ENCODE measurements around the gene TMA7.
"Not testable (repeated sequence)": the region's sequence is repeated elsewhere in the genome, so short reads cannot be mapped to it uniquely, and the experiment has no call there.

TMA7 gene

DNA sequence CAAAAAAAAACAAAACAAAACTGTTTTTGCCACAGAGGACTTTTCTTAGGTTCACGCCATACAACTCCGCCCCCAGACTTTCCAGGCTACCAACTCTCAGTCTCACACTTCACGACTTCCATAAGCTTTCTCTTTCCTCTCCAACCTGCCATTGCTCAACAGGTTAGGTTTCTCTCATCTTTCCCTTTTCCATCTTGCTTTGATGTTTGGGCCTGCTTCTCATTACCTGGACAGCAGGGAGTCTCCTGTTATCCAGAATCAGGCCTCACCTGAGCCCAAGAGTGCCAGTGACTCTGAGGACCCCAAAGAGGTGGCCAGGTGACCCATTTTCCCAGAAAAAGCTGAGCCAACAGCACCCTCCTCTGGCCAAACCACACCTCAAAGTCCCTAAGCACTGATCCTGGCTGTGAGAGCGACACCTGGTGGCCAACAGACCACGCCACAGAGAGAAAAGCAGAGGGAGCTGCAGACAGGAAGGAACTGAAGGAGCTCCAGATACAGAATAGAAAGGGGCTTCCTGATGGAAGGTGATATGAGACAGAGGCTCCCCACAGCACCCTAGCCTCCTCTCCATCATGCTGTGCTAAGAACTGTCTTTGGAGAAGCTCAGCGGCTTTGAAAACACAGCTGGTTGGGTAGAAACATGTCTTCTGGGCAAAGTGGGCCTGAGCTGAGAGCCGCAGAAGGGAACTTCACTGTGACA, 4.1 kb upstream of the TMA7 start:
- DNase-seq (ENCODE audit: low read depth in 2 of 3, low spot score in 1 of 3), result peak; percentile 68 to 83 (median 77)

DNA sequence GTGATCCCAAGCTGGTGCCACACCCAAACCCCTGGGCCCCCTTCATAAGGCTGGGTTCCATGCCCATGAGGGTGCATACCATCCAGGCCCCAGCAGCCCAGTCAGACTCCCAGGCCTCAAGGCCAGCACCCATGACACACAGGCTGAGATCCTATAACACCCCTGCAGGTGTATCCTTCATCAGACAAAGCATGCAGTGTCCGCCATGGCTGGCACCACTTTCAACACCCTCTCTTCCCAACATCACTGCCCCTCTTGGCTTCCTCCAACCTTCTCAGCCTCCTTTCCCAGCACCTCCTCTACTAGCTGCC, 3.6 kb upstream of the TMA7 start:
- DNase-seq (ENCODE audit: low read depth in 2 of 3, low spot score in 1 of 3), result no peak

DNA sequence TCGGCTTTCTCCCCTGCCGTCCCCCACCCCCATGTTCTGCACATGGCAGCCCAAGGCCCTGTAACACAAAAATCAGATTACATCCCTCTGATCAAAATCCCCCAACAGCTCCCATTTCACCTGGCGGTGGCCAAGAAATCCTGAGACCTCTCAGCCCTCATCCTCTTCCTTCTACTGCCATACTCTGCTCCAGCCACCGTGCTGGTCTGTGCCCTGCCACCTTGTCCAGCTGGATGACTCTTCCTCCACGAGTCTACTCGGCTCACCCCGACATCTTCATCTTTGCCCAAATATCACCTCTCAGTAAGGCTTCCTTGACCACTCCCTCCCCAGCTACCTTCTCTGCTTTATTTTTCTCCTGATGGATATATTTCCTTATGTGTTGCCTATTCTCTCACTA, 3.2 kb upstream of the TMA7 start:
- no peak for DNase-seq (ENCODE audit: low read depth in 2 of 3, low spot score in 1 of 3)

DNA sequence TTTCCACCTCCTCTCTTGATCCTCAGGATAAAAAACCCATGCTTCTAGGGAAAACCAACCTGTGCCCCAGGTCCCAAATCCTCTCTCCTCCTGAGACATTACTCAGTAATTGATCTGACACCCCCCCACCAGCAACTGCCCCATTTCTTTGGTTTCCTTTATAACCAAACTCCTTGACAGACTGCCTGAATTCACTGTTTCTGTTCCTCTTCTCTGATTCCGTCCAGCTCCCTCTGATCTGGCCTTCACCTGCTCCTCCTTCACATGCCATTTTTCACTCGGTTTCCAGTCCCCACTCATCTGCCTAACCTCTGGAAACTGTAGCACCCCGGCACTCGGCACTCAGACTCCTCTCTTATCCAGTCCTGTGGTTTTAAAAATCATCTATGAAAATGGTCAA, 2.2 kb upstream of the TMA7 start:
- no peak for DNase-seq (ENCODE audit: low read depth in 2 of 3, low spot score in 1 of 3)

DNA sequence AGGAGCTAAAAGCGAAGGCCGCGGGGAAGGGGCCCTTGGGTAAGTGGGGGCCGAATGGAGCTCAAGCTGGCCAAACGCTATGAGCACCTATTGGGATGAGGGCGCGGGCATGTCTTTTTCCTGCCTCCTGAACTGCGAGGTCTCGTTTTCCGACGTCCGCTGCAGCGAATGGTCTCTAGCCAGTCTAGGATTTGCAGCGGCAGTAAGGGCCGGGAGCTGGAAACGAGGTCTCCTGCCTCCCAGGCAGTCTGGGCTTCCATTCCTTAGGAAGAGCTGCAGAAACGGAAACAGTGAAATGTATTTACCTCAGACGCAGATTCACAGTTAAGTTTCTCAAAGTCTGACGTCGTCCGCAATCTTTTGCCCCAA, 517 bp downstream of the TMA7 start:
- no peak for DNase-seq (ENCODE audit: low read depth in 2 of 3, low spot score in 1 of 3)

DNA sequence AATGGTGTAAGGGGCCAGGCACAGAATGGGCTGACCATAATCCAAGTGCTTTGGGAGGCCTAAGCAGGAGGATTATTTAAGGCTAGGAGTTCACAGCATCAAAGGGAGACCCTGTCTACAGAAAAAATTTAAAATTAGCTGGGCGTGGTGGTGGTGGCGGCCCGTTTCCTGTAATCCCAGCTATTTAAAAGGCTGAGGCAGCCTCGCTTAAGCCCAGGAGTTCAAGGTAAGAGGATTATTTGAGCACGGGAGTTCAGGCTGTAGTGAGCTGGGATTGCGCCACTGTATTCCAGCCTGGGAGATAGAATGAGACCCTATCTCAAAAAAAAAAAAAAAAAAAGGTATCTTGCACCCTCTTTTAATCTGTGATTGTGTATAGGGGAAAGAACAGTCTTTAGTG, 1.9 kb downstream of the TMA7 start:
- no peak for DNase-seq (ENCODE audit: low read depth in 2 of 3, low spot score in 1 of 3)

DNA sequence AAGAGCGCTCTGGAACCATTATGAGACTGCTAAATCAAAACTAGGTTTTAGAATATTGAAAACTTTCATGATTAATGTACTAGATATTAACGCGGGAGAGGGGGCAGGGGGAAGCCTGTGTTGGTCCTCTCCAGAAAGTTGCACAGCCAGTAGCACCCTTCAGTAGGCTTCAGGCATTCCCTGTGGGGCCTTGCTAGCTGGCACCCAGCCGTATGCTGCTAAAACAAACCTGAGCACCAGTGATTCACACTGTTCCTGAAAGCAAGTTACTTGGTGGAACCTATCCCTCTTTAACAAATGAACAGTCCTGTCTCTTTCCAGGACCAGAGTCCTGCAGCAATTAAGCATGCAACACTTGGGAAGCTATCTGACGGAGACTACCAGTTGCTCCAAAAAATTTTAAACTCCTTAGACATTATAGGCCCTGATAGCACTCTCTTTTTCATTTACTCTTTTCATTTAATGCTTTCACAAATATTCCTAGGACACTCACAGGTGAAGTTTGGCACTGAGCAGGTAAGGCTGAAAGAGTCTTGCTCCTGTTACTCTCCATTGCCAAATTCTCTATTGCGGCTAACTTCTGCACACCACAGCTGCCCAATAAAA, 5.3 kb downstream of the TMA7 start:
- no peak for DNase-seq (ENCODE audit: low read depth in 2 of 3, low spot score in 1 of 3)

DNA sequence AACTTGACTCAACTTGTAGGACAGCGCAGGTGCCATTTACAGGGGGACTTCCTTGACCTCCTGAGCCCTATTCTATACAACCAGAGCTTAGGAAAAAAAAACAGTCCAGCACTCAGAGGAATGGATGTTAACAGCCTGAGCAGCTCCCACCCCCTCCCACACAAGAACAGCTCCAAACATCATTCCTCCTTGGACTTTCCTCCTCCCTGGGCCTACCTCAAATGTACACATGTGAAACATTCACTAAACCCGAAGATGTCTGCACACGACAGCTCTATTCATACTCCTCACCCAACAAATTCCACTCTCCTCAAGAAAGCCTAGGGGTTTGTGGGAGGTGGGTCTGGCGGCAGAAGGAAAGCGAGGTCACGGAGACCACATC, 6.0 kb downstream of the TMA7 start:
- no peak for DNase-seq (ENCODE audit: low read depth in 2 of 3, low spot score in 1 of 3)

DNA sequence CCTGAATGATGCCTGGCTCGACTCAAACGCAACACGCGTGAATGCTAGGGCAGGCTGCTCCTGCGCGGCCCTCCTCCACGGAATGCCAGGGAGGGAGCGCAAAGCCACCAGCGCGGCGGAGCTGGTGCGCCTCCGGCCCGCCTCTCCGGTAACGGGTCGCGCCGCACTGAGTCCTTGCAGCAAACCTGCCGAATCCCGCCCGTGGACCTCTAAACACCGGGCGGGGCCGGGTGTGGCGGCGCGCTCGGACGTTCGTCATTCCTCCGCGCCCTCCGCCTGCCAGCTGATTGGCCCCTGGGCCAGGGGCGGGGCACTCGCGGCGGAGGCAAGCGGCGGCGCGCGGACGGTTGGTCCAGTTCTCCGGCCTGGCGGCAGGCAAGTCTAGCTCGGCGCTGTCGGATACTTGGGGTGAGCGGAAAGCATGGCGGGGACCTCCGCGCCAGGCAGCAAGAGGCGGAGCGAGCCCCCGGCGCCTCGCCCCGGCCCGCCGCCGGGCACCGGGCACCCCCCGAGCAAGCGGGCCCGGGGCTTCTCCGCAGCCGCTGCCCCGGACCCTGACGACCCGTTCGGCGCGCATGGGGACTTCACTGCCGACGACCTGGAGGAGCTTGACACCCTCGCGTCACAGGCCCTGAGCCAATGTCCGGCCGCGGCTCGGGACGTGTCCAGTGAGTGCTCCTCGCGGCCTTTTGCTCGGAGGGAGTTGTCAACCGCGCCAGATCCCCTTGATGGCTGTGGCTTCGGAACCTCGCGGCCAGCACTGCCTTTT, 6.6 kb downstream of the TMA7 start, which contains the start of gene ATRIP:
Gene ATRIP, plus strand, starts transcription at position 313 of the 769 bp plus-strand sequence. Its CDS starts 109 bp downstream, at position 422.
- DNase-seq (ENCODE audit: low read depth in 2 of 3, low spot score in 1 of 3), result peak; percentile 74 to 86 (median 82)

DNA sequence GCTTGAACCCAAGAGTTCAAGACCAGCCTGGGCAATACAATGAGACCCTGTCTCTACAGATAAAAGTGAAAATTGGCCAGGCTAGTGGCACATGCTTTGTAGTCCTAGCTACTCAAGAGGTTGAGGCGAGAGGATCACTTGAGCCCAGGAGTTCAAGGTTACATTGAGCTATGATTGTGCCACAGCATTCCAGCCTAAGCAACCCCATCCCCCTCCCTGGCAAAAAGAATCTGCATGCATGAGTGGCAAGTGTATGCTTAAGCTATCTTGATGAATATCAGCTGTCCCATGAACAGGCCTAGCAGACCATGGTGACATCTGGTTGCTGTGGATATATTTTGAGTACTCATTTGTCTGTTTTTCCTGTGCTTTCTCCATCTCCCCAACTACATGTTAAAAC, 11.2 kb downstream of the TMA7 start:
- DNase-seq (ENCODE audit: low read depth in 2 of 3, low spot score in 1 of 3), result no peak

DNA sequence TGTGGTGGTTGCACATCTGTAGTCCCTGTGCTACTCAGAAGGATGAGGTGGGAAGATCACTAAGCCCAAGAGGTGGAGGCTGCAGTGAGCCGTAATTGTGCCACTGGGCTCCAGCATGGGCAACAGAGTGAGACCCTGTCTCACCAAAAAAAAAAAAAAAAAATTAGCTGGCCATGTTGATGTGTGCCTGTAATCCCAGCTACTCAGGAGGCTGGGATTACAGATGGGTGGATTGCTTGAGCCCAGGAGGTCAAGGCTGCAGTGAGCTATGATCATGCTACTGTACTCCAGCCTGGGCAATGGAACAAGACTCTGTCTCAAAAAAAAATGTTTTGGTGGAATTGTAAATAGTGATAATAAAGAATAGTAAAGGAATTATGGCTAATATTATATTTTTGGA, 16.4 kb downstream of the TMA7 start:
- no peak for DNase-seq (ENCODE audit: low read depth in 2 of 3, low spot score in 1 of 3)

DNA sequence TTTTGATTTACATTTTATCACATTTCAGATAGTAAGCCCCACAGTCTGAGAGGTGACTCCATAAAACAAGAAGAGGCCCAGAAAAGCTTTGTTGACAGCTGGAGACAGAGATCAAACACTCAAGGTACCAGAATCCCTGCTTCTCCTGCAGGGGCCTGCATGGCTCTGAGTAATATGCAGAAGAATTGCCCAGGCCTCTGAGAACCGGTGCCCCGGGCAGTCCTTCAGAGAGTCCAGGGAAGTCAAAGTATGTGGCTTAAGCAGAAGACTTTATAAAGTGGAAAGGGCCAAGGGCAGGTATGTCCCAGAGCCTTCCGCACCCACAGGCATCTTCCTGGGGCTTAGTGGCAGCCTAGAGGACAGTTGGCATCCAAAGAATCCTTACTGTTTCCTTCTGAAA, 19.3 kb downstream of the TMA7 start:
- no peak for DNase-seq (ENCODE audit: low read depth in 2 of 3, low spot score in 1 of 3)

DNA sequence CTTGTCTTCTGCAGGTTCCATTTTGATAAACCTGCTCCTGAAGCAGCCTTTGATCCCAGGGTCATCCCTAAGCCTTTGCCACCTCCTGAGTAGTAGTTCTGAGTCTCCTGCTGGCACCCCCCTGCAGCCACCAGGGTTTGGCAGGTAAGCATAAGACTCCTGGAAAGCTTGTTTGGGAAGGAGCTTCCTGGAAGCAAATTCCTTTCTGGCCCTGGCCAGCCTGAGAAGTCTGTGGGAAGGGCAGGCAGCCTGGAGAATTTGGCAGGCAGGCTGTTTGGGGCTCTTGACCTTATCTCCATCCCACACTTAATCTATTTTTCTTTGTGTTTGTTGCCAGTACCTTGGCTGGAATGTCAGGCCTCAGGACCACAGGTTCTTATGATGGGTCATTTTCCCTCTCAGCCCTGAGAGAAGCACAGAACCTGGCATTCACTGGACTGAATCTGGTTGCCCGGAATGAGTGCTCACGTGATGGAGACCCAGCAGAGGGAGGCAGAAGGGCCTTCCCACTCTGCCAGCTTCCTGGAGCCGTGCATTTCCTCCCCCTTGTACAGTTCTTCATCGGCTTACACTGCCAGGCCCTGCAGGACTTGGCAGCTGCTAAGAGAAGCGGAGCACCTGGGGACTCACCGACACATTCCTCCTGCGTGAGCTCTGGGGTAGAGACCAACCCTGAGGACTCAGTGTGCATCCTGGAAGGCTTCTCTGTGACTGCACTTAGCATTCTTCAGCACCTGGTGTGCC, 19.9 kb downstream of the TMA7 start:
- no peak for DNase-seq (ENCODE audit: low read depth in 2 of 3, low spot score in 1 of 3)

DNA sequence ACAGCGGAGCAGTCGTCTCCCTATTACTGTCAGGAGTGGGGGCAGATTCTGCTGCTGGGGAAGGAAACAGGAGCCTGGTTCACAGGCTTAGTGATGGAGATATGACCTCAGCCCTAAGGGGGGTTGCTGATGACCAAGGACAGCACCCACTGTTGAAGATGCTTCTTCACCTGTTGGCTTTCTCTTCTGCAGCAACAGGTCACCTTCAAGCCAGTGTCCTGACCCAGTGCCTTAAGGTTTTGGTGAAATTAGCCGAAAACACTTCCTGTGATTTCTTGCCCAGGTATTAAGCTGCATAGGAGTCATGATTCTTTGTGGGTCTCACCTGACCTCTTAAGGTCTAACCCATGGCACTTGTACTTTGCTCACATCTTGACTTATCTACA, 20.5 kb downstream of the TMA7 start:
- DNase-seq (ENCODE audit: low read depth in 2 of 3, low spot score in 1 of 3), result no peak

DNA sequence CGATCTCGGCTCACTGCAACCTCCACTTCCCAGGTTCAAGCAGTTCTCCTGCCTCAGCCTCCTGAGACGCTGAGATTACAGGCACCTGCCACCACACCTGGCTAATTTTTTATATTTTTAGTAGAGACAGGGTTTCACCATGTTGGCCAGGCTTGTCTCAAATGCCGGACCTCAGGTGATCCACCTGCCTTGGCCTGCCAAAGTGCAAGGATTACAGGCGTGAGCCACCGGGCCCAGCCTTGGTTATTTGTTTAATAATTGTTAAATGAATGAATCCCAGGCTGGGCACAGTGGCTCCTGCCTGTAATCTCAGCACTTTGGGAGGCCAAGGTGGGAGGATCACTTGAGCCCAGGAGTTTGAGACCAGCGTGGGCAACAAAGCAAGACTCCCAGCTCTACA, 21.7 kb downstream of the TMA7 start:
- DNase-seq (ENCODE audit: low read depth in 2 of 3, low spot score in 1 of 3), result not testable (repeated sequence)

DNA sequence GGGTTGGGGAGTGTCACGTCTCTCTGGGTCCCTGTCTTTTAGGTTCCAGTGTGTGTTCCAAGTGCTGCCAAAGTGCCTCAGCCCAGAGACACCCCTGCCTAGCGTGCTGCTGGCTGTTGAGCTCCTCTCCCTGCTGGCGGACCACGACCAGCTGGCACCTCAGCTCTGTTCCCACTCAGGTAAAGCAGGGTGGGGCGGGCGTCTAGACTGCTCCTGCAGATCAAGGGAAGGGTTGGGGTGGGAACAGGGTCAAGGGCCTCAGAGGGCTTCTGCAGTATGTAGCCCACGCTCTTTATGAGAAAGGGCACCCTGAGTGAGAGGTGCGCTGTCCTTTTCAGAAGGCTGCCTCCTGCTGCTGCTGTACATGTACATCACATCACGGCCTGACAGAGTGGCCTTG, 23.6 kb downstream of the TMA7 start:
- no peak for DNase-seq (ENCODE audit: low read depth in 2 of 3, low spot score in 1 of 3)

DNA sequence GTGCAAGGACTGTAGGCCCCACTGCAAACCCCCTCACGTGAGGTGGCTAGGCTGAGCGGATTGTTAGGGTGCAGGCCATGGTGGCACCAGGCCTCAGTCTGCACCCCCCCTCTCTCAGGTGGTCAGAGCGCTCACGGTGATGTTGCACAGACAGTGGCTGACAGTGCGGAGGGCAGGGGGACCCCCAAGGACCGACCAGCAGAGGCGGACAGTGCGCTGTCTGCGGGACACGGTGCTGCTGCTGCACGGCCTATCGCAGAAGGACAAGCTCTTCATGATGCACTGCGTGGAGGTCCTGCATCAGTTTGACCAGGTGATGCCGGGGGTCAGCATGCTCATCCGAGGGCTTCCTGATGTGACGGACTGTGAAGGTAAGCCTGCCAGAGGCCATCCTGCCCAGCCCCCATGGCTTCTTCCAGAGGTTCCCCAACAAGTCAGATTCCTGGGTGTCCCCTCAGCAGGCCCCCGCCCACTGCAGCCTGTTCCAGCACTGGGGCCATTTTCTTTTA, 24.7 kb downstream of the TMA7 start:
- DNase-seq (ENCODE audit: low read depth in 2 of 3, low spot score in 1 of 3), result no peak

DNA sequence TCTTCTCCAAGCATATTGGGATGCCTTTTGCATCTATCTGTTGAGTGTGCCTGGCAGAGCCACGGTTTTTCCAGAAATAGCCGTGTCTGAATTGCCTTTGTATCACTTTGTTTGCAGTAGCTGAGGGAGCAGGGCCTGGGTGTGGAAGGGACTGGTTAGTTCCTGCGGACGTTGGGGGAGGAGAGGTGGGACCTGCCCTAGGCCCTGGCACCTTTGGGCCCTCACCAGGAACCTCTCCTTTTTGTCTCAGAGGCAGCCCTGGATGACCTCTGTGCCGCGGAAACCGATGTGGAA, 25.1 kb downstream of the TMA7 start:
- no peak for DNase-seq (ENCODE audit: low read depth in 2 of 3, low spot score in 1 of 3)

DNA sequence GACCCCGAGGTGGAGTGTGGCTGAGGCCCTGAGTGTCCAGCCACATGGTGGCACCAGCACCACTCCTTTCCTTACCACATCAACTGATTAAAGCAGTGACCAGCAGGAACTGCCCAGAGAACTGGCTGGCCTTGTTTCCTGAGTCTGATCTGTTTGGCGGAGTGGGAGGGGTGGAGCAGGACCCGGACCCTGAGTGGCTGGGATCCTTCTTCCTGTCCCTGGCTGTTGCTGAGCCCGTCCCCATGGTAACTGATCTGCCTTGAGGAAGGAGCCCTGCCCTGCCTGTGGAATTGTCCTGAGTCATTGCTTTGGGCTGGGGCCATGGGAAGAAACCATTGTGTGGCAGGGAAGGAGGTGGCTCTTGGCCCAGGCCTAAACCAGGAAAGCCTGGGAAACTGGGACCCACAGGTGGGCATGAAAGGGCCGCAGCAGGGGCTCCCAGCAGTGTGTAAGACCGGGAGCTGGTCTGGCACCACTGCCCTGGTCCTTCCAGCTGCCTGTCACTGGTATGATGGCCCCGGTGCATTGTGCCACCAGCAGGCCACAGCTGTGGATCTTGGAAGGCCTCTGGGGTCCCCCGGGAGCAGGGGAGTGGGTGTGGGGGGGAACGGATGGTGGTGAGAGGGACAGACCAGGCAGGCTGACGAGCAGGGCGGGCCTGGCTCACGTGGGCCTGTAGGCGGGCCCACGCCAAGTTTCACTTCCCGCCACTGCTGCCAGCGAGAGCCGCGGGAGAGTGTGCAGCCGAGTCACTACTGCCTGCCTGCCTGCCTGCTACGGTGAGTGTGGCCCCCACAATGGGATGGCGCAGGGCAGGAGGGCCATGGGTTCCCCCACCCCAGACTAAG, 25.7 kb downstream of the TMA7 start:
- DNase-seq (ENCODE audit: low read depth in 2 of 3, low spot score in 1 of 3), result peak; percentile 59 to 76 (median 71)

DNA sequence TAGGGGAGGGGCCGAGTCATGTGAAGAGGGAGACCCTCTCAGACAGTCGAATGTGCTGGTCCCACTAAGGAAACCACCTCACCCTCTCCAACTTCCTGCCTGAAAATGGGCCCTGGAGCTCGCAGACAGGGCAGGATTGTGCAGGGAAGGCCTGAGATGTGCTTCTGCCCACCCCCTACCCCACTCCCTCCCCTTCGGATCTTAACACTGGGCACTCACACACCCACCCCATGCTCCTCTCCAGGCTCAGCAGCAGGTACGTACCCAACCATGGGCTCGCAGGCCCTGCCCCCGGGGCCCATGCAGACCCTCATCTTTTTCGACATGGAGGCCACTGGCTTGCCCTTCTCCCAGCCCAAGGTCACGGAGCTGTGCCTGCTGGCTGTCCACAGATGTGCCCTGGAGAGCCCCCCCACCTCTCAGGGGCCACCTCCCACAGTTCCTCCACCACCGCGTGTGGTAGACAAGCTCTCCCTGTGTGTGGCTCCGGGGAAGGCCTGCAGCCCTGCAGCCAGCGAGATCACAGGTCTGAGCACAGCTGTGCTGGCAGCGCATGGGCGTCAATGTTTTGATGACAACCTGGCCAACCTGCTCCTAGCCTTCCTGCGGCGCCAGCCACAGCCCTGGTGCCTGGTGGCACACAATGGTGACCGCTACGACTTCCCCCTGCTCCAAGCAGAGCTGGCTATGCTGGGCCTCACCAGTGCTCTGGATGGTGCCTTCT, 26.5 kb downstream of the TMA7 start:
- no peak for DNase-seq (ENCODE audit: low read depth in 2 of 3, low spot score in 1 of 3)
